Measurements from ENCODE around the gene NLRP13. TPM values are rescaled to one million over a fixed set of nuclear protein-coding genes. Genes with fewer than 3 reads are reported as not detected.

Gene NLRP13
- total RNA-seq, 4 donors from 2014 or later, result not detected

DNA sequence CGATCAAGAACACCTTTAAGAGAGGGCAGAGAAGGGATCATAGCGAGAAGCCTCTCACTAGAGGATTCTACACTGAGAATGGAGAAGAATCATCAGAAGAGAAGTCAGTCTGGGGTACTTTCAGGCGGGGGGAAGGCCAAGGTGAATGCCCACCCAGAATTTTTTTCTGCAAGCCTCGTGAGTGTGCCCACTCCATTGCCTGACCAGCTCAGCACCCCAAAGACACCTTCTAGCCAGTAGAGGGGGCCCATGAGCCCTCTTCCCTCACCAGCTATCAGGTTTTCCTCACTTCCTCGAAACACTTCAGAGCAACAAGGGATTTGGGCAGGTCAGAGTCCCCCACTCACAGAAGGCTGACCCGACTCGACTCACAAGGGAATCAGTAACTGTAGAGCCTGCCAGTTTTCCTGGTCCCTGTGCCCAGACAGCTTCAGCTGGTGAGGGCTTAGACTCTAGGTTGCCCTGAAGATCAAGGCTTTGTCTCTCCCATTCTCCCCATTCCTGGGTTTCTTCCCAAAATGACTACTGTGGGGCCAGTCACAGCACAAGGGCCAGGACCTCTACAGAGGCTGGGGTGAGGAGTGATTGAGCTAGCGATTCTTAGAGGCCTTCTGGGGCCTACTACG is 18.4 kb downstream of the NLRP13 start:
- ATAC-seq, result no peak
- WGBS, 2 donors (ENCODE audit: low coverage in 1 of 2), result 55 to 56% methylated on average over 5 to 6 of the region's 9 CpGs
- H3K27ac ChIP-seq, result no peak overlapping the region
- H3K9me3 ChIP-seq, result peaks cover 0 to 38% (median 0%) of the 10 kb centered on the region in 3 donors
- H3K27me3 ChIP-seq, result peaks cover 9% of the 10 kb centered on the region
- no peaks in the 10 kb centered on the region for H3K4me1 ChIP-seq
- no peaks in the 10 kb centered on the region for H3K36me3 ChIP-seq
- TF ChIP-seq, protein P1, sequence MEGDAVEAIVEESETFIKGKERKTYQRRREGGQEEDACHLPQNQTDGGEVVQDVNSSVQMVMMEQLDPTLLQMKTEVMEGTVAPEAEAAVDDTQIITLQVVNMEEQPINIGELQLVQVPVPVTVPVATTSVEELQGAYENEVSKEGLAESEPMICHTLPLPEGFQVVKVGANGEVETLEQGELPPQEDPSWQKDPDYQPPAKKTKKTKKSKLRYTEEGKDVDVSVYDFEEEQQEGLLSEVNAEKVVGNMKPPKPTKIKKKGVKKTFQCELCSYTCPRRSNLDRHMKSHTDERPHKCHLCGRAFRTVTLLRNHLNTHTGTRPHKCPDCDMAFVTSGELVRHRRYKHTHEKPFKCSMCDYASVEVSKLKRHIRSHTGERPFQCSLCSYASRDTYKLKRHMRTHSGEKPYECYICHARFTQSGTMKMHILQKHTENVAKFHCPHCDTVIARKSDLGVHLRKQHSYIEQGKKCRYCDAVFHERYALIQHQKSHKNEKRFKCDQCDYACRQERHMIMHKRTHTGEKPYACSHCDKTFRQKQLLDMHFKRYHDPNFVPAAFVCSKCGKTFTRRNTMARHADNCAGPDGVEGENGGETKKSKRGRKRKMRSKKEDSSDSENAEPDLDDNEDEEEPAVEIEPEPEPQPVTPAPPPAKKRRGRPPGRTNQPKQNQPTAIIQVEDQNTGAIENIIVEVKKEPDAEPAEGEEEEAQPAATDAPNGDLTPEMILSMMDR (IDR thresholded peaks at IDR 0.05), result no peak
- TF ChIP-seq POLR2AphosphoS5 (IDR thresholded peaks at IDR 0.05), result no peak
- no peak for TF ChIP-seq EP300 (IDR thresholded peaks at IDR 0.05)
- TF ChIP-seq POLR2A (IDR thresholded peaks at IDR 0.05), result no peak
- H3K4me3 ChIP-seq, result no peak overlapping the region

DNA sequence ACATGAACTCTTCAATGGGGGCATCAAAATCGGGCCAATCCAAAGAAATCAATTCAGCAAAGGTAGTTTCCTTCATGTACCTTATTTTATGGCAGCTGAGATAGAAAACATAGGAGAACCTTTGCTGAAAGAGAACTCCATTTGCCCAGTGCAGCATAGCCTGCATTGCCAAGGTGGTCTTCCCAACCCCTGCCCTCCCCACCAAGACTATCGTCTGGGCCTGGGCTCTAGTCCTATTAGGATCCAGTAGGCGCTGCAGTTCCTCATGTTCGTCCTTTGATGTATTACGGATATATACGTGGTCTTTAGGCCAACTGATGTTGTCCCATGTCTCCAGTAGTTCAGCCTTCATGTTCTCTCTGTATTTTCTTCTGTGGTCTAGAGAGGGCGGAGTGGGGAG is 19.2 kb downstream of the NLRP13 start:
- no peak for ATAC-seq
- TF ChIP-seq POLR2A (IDR thresholded peaks at IDR 0.05), result no peak
- TF ChIP-seq POLR2AphosphoS5 (IDR thresholded peaks at IDR 0.05), result no peak
- no peak for TF ChIP-seq EP300 (IDR thresholded peaks at IDR 0.05)
- TF ChIP-seq, protein P1 (IDR thresholded peaks at IDR 0.05), result no peak
- Histone ChIP-seq H3K4me3 (no peak overlapping the region), H3K27me3 (peaks cover 9% of the 10 kb centered on the region), H3K36me3 (no peaks in the 10 kb centered on the region), H3K27ac (no peak overlapping the region), H3K4me1 (no peaks in the 10 kb centered on the region), H3K9me3 (peaks cover 0 to 42% (median 0%) of the 10 kb centered on the region in 3 donors)
- WGBS, 2 donors (ENCODE audit: low coverage in 1 of 2), result 72% methylated on average over 6 of the region's 7 CpGs; no CpG with 5 or more reads in 1 of the 2 donors

DNA sequence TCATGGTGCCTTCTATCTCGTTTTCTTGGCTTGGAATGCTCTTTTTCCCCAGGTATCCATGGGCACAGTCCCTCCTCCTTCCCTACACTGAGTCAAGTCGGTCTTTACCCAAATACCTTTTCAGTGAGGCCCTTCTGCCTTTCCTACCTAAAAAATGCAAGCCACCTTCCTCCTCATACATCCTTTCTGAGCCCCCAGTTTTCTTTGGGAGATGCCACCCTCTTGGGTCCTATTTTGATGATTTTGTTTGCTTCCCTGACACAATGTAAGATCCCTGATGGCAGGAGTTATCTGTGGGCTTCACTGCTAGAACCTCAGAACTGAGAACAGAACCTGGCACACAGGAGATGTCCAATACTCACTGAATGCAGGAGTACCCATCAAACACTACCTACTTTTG is 22.3 kb downstream of the NLRP13 start:
- H3K27me3 ChIP-seq, result peaks cover 9% of the 10 kb centered on the region
- H3K36me3 ChIP-seq, result no peaks in the 10 kb centered on the region
- no peak for ATAC-seq

DNA sequence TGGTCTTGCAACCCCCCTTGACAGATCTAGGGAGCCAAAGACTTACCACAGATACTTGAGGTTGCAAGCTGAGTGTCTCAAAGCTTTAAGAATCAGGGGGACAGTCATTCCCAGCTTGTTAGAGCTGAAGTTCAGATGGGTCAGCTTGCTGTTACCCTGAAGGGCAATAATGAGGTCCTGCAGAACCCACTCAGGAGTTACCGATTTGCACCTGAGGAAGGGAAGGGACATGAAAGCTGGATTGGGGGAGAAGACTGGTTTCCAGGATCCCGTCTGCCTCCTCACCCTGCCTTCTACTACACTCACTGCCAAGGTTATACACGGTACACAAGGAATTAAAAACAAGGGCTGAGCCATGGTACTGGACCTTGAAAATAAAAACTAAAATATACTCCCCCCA is 24.4 kb downstream of the NLRP13 start:
- Histone ChIP-seq H3K4me3 (no peak overlapping the region), H3K9me3 (peaks cover 0 to 19% (median 0%) of the 10 kb centered on the region in 3 donors), H3K36me3 (no peaks in the 10 kb centered on the region), H3K27me3 (peaks cover 5% of the 10 kb centered on the region), H3K4me1 (no peaks in the 10 kb centered on the region), H3K27ac (no peak overlapping the region)
- WGBS, 2 donors (ENCODE audit: low coverage in 1 of 2), result 75 to 92% methylated on average over 2 to 3 of the region's 3 CpGs
- ATAC-seq, result no peak
- no peak for TF ChIP-seq POLR2A (IDR thresholded peaks at IDR 0.05)
- TF ChIP-seq, protein P1 (IDR thresholded peaks at IDR 0.05), result no peak
- no peak for TF ChIP-seq POLR2AphosphoS5 (IDR thresholded peaks at IDR 0.05)
- TF ChIP-seq EP300 (IDR thresholded peaks at IDR 0.05), result no peak

More for the DNA sequence above, 22.3 kb downstream of the NLRP13 start:
- 17 to 30% methylated on average over 2 of the region's 2 CpGs for WGBS, 2 donors (ENCODE audit: low coverage in 1 of 2)
- Histone ChIP-seq H3K27ac (no peak overlapping the region), H3K4me3 (no peak overlapping the region), H3K9me3 (peaks cover 0 to 24% (median 0%) of the 10 kb centered on the region in 3 donors), H3K4me1 (no peaks in the 10 kb centered on the region)
- no peak for TF ChIP-seq EP300 (IDR thresholded peaks at IDR 0.05)
- no peak for TF ChIP-seq POLR2A (IDR thresholded peaks at IDR 0.05)
- TF ChIP-seq, protein P1 (IDR thresholded peaks at IDR 0.05), result no peak

DNA sequence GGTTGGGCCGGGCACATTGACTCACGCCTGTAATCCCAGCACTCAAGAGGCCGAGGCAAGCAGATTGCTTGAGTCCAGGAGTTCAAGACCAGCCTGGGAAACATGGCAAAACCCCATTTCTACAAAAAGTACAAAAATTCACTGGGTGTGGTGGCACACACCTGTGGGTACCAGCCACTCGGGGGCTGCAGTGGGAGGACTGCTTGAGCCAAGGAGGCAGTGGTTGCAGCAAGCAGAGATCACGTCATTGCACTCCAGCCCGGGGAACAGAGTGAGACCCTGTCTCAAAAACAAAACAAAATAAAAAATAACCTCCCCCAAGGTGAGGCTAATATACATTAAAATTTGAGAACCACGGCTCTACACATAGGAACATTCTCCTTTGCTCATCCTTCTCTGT is 24.9 kb downstream of the NLRP13 start:
- no peak for ATAC-seq
- 61 to 73% methylated on average over 2 to 4 of the region's 7 CpGs for WGBS, 2 donors (ENCODE audit: low coverage in 1 of 2)

More for the DNA sequence above, 24.9 kb downstream of the NLRP13 start:
- Histone ChIP-seq H3K4me3 (no peak overlapping the region), H3K27ac (no peak overlapping the region), H3K9me3 (peaks cover 0 to 19% (median 0%) of the 10 kb centered on the region in 3 donors), H3K4me1 (no peaks in the 10 kb centered on the region), H3K36me3 (no peaks in the 10 kb centered on the region), H3K27me3 (peaks cover 5% of the 10 kb centered on the region)
- TF ChIP-seq POLR2A (IDR thresholded peaks at IDR 0.05) (no peak), POLR2AphosphoS5 (IDR thresholded peaks at IDR 0.05) (no peak)

Data from gastroesophageal sphincter (tissue), 4 donors.